ENCODE data around the gene MUL1. TPM values are rescaled to one million over a fixed set of nuclear protein-coding genes. Genes with fewer than 3 reads are reported as not detected.

The MUL1 gene
- total and polyA plus RNA-seq, 4 donors = 6.0 to 32.6 (median 24.6) TPM

DNA sequence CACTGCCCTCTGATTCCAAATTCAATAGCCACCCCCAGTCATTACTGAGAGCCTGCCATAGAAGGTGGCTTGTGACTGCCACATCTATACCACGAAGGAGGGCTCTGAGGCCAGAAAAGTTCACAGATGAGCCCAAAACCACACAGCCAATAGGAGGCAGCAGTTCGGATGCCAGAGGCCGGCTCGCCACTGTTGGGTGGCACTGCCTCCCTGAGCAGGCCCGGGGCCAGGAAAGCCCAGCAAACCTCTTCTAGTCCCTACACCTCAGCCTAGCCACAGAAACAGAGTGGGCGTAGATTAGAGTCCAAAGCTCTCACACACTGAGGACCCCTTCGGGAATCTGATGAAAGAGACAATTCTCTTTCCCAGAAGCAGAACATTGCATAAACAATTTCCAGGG lies 16.1 kb downstream of the MUL1 start:
- 65 to 69% methylated on average over 7 of the region's 7 CpGs for WGBS, 2 donors
- DNase-seq = no peak

DNA sequence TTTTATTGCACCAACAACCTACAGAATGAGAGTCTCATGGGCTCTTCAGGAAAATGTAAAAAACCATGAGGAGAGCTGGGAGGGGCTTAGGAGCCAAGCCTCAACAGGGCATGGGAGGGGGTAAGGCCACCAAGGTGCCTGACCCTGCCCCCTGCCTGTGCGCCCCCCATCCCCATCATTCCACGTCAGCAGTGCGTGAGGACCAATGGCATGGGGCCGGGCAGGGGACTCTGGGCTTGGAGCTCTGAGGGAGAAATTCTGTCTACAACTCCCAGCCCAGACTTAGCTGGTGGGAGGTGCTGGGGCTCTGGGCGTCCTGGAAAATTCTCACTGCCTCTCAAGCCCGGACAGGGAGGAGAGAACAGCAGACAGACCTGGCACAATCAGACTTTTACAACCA lies 16.8 kb downstream of the MUL1 start:
- TF ChIP-seq, protein P1, sequence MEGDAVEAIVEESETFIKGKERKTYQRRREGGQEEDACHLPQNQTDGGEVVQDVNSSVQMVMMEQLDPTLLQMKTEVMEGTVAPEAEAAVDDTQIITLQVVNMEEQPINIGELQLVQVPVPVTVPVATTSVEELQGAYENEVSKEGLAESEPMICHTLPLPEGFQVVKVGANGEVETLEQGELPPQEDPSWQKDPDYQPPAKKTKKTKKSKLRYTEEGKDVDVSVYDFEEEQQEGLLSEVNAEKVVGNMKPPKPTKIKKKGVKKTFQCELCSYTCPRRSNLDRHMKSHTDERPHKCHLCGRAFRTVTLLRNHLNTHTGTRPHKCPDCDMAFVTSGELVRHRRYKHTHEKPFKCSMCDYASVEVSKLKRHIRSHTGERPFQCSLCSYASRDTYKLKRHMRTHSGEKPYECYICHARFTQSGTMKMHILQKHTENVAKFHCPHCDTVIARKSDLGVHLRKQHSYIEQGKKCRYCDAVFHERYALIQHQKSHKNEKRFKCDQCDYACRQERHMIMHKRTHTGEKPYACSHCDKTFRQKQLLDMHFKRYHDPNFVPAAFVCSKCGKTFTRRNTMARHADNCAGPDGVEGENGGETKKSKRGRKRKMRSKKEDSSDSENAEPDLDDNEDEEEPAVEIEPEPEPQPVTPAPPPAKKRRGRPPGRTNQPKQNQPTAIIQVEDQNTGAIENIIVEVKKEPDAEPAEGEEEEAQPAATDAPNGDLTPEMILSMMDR (IDR thresholded peaks at IDR 0.05; ENCODE audit: control extremely low read depth, extremely low read depth) = no peak
- Histone ChIP-seq H3K36me3 (ENCODE audit: control insufficient read depth in 4 of 4, insufficient read depth in 4 of 4, low read length in 4 of 4) (no peaks in the 10 kb centered on the region), H3K27ac (ENCODE audit: low read depth in 1 of 2, low read length in 1 of 2) (no peak overlapping the region), H3K9me3 (ENCODE audit: control insufficient read depth in 4 of 4, insufficient read depth in 3 of 4, low read length in 3 of 4) (no peaks in the 10 kb centered on the region), H3K4me3 (no peak overlapping the region), H3K4me1 (ENCODE audit: control insufficient read depth in 5 of 5, insufficient read depth in 5 of 5, low read length in 5 of 5) (peaks cover 0 to 15% (median 1%) of the 10 kb centered on the region in 5 donors), H3K9ac (ENCODE audit: insufficient read depth in 1 of 2, low read length in 2 of 2) (no peak overlapping the region), H3K27me3 (ENCODE audit: control insufficient read depth in 3 of 3, insufficient read depth in 3 of 3, low read length in 2 of 3) (peaks cover 0 to 44% (median 0%) of the 10 kb centered on the region in 3 donors)
- WGBS, 2 donors = 53 to 70% methylated on average over 6 of the region's 6 CpGs
- DNase-seq (no peak), ATAC-seq (ENCODE audit: insufficient read depth, low FRiP score) (no peak)

More for the DNA sequence above, 16.1 kb downstream of the MUL1 start:
- peaks cover 0 to 1% (median 0%) of the 10 kb centered on the region in 4 donors for H3K36me3 ChIP-seq (ENCODE audit: control insufficient read depth in 4 of 4, insufficient read depth in 4 of 4, low read length in 4 of 4)
- H3K9me3 ChIP-seq (ENCODE audit: control insufficient read depth in 4 of 4, insufficient read depth in 3 of 4, low read length in 3 of 4) = no peaks in the 10 kb centered on the region
- peaks cover 0 to 43% (median 0%) of the 10 kb centered on the region in 3 donors for H3K27me3 ChIP-seq (ENCODE audit: control insufficient read depth in 3 of 3, insufficient read depth in 3 of 3, low read length in 2 of 3)
- TF ChIP-seq, protein P1 (IDR thresholded peaks at IDR 0.05; ENCODE audit: control extremely low read depth, extremely low read depth) = no peak
- H3K4me1 ChIP-seq (ENCODE audit: control insufficient read depth in 5 of 5, insufficient read depth in 5 of 5, low read length in 5 of 5) = peaks cover 0 to 13% (median 0%) of the 10 kb centered on the region in 5 donors
- no peak overlapping the region for H3K9ac ChIP-seq (ENCODE audit: insufficient read depth in 1 of 2, low read length in 2 of 2)
- H3K4me3 ChIP-seq = no peak overlapping the region
- H3K27ac ChIP-seq (ENCODE audit: low read depth in 1 of 2, low read length in 1 of 2) = no peak overlapping the region
- ATAC-seq (ENCODE audit: insufficient read depth, low FRiP score) = no peak

DNA sequence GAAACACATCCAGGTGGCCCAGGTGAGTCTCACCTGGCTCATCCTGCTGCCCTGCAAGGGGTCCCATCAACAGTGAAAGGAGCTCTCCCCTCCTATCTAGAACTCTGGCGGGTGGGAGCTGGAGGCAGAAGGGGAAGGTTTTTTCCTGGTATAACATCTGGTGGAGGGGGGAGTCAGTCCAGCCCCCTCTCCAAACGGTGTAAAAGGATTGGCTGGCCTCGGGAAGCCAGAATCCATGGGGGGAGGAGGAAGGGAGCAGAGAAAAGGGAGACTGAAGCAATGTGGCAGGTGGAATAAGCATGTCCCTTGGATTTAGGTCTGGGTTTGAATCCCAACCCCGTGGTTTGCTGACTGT lies 20.7 kb downstream of the MUL1 start:
- Histone ChIP-seq H3K9me3 (ENCODE audit: control insufficient read depth in 4 of 4, insufficient read depth in 3 of 4, low read length in 3 of 4) (no peaks in the 10 kb centered on the region), H3K4me3 (no peak overlapping the region), H3K27ac (ENCODE audit: low read depth in 1 of 2, low read length in 1 of 2) (no peak overlapping the region), H3K9ac (ENCODE audit: insufficient read depth in 1 of 2, low read length in 2 of 2) (no peak overlapping the region), H3K4me1 (ENCODE audit: control insufficient read depth in 5 of 5, insufficient read depth in 5 of 5, low read length in 5 of 5) (peaks cover 0 to 19% (median 5%) of the 10 kb centered on the region in 5 donors), H3K27me3 (ENCODE audit: control insufficient read depth in 3 of 3, insufficient read depth in 3 of 3, low read length in 2 of 3) (peaks cover 0 to 61% (median 0%) of the 10 kb centered on the region in 3 donors), H3K36me3 (ENCODE audit: control insufficient read depth in 4 of 4, insufficient read depth in 4 of 4, low read length in 4 of 4) (no peaks in the 10 kb centered on the region)
- DNase-seq (no peak), ATAC-seq (ENCODE audit: insufficient read depth, low FRiP score) (no peak)
- TF ChIP-seq, protein P1 (IDR thresholded peaks at IDR 0.05; ENCODE audit: control extremely low read depth, extremely low read depth) = no peak
- 4 to 17% methylated on average over 4 of the region's 4 CpGs for WGBS, 2 donors
